AG09309 (cell line): Measurements from ENCODE around the gene KHK.

Source experiments
- DNase-seq: peaks from one replicate; pipeline ENCODE4 v3.0.0-alpha.2; 2010; ENCODE audit warnings: low read depth
- H3K4me3 ChIP-seq: 2 replicates; pipeline ENCODE4 v1.5.1; 2011; ENCODE audit warnings: mild to moderate bottlenecking, low read depth, low read length, moderate library complexity; ENCODE audit not compliant: control insufficient read depth
- TF ChIP-seq, protein P1 (sequence below): IDR thresholded peaks from 2 replicates; pipeline ENCODE4 v1.5.1; 2011; ENCODE audit warnings: mild to moderate bottlenecking, low read depth, low read length, inconsistent platforms; ENCODE audit not compliant: insufficient read depth, control insufficient read depth; ENCODE audit errors: missing control alignments

Gene KHK

DNA sequence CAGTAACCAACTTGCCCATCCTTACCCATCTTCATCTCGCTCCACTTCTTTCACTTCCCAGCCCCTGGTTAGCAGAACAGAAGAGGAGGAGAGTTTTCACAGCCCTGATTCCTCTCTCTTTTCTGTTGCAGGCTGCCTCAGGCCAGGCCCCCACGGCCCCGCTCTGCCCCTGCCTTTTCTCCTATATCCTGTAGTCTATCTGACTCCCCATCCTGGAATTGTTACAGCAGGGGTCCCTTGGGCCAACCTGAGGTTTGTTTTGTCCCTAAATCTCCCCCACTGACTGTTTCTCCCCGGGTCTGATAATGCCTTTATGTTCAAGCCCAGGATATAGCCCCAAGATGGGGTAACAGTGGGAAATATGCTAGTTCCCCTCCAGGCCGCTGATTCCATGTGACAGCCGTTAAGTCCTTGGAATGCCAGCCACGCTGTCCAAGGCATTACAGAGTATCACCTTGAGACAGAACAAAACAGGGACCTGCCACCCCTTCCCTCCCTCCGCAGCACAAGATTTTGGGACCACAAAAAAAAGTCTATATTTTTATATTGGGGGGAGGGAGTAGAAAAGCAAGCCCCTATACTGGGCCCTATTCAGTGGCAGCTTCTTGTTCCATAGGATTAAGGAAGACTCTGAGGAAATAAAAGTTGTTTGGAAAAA is 16.5 kb upstream of the KHK start:
- DNase-seq: no peak
- H3K4me3 ChIP-seq: peak overlapping the region; percentile 67
- TF ChIP-seq, protein P1, sequence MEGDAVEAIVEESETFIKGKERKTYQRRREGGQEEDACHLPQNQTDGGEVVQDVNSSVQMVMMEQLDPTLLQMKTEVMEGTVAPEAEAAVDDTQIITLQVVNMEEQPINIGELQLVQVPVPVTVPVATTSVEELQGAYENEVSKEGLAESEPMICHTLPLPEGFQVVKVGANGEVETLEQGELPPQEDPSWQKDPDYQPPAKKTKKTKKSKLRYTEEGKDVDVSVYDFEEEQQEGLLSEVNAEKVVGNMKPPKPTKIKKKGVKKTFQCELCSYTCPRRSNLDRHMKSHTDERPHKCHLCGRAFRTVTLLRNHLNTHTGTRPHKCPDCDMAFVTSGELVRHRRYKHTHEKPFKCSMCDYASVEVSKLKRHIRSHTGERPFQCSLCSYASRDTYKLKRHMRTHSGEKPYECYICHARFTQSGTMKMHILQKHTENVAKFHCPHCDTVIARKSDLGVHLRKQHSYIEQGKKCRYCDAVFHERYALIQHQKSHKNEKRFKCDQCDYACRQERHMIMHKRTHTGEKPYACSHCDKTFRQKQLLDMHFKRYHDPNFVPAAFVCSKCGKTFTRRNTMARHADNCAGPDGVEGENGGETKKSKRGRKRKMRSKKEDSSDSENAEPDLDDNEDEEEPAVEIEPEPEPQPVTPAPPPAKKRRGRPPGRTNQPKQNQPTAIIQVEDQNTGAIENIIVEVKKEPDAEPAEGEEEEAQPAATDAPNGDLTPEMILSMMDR: no peak

DNA sequence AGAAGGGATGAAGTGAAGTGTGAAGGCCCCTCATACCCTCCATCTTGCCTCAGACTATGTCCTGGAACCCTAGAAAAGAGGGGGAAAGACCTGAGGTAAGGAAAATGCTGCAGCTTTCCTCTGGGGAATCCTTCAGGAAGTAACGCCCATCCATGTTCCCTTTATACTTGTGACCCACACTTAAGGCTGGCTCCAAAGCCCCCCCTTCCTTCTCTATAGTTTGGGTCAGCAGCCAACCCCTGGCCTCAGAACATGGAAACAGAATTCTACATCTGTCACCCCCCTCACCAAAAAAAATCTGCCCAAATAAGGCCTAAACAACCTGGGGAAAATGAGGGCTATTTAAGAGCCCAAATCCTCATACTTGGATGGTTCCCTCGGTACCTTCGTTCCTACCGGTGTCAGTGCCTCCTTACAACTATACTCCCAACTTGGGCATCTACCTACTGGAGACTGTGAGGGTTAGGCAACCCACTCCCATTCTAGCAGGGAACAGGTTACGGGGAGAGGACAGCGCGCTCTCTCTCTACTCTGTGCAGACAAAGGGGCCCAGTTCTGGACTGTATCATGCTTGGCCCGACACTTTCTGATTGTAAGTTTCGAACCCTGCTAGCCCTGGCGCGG is 15.8 kb upstream of the KHK start:
- H3K4me3 ChIP-seq: peak overlapping the region; percentile 67
- no peak for DNase-seq
- TF ChIP-seq, protein P1: no peak

DNA sequence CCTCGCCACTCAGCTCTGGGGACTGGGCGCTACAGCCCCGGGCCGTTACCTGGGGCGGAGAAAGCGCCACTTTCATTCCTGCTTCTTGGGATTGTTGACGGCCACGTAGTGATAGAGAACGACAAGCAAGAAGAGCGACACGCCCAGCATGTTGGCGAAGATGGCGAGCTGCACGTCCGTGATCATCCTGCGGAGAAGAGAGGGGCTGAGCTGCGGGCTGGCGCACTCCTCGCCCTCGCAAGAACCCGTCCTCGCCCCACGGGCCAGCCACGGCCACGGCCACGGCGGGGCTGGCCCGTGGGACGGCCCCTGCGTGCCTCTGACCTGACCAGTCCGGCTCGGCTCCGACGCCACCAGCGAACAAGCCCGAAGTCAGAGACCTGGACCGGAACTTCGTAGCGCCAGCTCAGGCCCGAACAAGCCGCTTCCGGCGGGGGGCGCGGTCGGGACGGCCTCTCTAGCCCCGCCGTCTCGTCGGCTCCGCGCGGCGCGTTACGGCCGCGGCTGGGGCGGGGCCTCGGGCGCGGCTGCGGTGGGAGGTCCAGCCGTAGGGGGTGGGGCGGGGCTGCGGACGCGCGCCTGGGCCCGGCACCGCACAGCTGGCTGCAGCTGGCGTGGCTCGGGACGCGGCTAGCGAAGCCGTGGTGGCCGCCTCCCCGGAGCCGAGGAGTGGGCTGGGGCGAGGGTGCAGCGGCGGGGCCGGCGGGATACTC is 15.1 kb upstream of the KHK start, which contains the start of gene OST4:
Gene OST4, minus strand, starts transcription at position 378 of the 713 bp plus-strand sequence.
- DNase-seq: peak; percentile 55
- peak within 1 kb of the TSS; percentile 67 for H3K4me3 ChIP-seq
- TF ChIP-seq, protein P1: no peak

DNA sequence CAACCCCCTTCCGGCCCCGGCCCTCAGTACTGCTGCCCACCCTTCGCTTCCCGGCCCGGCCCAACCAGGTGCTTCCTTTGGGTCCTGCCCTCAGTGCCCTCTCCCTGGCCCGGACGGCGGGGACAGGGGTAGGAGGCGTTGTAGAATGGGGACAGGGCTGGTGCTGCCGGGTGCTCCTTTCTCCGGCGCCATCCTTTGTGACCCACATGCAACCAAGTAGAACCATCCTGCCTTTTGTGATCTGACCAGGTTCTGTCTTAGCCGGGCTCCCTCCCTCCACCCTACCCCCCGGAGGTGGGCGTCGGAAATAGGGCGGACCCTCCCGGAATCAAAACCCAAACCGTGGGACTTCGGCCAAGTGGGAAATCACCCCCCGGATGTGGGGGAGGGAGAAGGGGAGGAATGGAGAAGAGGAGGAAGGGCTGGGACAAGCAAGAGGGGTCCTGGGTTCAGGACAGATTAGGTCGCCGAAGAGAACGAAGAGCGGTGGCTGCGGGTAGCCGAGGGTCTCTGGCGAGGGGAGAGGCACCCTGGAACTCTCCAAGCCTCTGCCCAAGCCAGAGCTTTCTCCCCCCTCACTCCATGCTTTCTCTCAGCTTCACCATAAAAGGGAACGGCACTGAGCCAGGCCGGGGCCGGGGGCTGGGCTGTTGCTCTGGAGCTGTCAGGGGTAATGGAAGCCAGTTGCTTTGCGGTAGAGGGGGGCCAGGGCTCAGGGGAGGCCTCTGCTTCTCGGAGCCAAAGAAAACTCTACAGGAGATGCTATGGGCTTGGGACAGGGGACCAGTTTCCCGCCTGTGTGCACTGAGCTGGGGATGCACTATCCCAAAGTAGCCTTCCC is 14.4 kb upstream of the KHK start:
- DNase-seq: no peak
- TF ChIP-seq, protein P1: no peak
- H3K4me3 ChIP-seq: peak overlapping the region; percentile 64

DNA sequence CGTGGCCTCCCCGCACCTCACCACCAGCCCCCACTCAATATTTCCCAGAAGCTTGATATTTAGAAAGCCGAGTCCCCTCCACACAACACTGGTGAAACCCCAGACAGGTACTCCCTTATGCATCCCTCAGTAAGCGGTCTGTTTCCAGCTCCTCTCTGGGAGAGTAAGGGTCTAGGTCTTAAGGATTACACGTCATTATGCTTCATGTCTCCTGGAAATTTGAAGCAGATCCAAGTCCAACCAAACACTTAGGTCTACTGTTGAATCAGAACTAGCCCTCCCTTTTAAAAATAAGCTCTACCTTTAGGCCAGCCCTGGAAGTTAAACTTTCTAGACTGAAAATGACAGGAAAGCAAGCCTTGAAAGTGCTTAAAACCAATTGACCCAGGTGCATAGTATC is 13.7 kb upstream of the KHK start:
- TF ChIP-seq, protein P1: no peak
- no peak for DNase-seq
- no peak overlapping the region for H3K4me3 ChIP-seq

DNA sequence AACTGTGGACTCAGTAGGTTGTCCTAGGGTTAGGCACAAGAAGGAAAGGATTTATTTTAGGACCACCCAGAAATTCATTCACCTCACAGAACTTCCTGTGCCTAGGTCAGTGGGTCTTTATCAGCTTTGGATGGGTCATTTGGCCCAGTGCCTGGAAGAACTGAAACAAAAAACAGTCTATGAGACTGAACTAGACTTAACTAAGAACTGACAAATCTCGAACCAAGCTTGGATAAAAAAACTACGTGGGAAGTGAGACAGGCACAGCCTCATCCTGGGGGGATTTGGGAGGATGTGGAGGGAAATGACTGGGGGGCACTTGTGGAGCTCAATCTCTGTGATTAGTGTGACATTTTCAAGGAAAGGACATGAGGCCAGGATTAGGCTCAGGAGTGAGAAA is 12.8 kb upstream of the KHK start:
- no peak for DNase-seq
- TF ChIP-seq, protein P1: no peak
- H3K4me3 ChIP-seq: no peak overlapping the region
